Ishikawa (cell line): ENCODE measurements around the gene FAM222B.

Experiments
- CEBPB ChIP-seq: IDR thresholded peaks from 2 replicates; pipeline ENCODE4 v1.6.1; 2012
- CREB1 ChIP-seq: IDR thresholded peaks from 2 replicates; pipeline ENCODE4 v1.6.1; 2012; ENCODE audit warnings: low read depth
- EGR1 ChIP-seq: IDR thresholded peaks from 2 replicates; pipeline ENCODE4 v1.6.1; 2012
- EP300 ChIP-seq: IDR thresholded peaks from 2 replicates; pipeline ENCODE4 v1.6.1; 2012; ENCODE audit warnings: borderline replicate concordance
- FOXM1 ChIP-seq: IDR thresholded peaks from 2 replicates; pipeline ENCODE4 v1.6.1; 2012; ENCODE audit warnings: low read depth, borderline replicate concordance
- MAX ChIP-seq: IDR thresholded peaks from 2 replicates; pipeline ENCODE4 v1.6.1; 2012
- NFIC ChIP-seq: IDR thresholded peaks from 2 replicates; pipeline ENCODE4 v1.6.1; 2012
- RAD21 ChIP-seq: IDR thresholded peaks from 2 replicates; pipeline ENCODE4 v1.6.1; 2012; ENCODE audit warnings: low read depth
- REST ChIP-seq: IDR thresholded peaks from 2 replicates; pipeline ENCODE4 v1.6.1; 2012; ENCODE audit warnings: low read depth, mild to moderate bottlenecking
- TAF1 ChIP-seq: IDR thresholded peaks from 2 replicates; pipeline ENCODE4 v1.6.1; 2012; ENCODE audit warnings: low read depth, mild to moderate bottlenecking
- TCF12 ChIP-seq: IDR thresholded peaks from 2 replicates; pipeline ENCODE4 v1.6.1; 2012; ENCODE audit warnings: low read depth
- TEAD4 ChIP-seq: IDR thresholded peaks from 2 replicates; pipeline ENCODE4 v1.6.1; 2012
- YY1 ChIP-seq: IDR thresholded peaks from 2 replicates; pipeline ENCODE4 v1.6.1; 2012; ENCODE audit warnings: low read depth
- ZBTB7A ChIP-seq: IDR thresholded peaks from 2 replicates; pipeline ENCODE4 v1.6.1; 2012; ENCODE audit warnings: low read depth
- TF ChIP-seq, protein P1 (sequence below): IDR thresholded peaks from 2 replicates; pipeline ENCODE4 v1.6.1; 2012

The FAM222B gene

DNA sequence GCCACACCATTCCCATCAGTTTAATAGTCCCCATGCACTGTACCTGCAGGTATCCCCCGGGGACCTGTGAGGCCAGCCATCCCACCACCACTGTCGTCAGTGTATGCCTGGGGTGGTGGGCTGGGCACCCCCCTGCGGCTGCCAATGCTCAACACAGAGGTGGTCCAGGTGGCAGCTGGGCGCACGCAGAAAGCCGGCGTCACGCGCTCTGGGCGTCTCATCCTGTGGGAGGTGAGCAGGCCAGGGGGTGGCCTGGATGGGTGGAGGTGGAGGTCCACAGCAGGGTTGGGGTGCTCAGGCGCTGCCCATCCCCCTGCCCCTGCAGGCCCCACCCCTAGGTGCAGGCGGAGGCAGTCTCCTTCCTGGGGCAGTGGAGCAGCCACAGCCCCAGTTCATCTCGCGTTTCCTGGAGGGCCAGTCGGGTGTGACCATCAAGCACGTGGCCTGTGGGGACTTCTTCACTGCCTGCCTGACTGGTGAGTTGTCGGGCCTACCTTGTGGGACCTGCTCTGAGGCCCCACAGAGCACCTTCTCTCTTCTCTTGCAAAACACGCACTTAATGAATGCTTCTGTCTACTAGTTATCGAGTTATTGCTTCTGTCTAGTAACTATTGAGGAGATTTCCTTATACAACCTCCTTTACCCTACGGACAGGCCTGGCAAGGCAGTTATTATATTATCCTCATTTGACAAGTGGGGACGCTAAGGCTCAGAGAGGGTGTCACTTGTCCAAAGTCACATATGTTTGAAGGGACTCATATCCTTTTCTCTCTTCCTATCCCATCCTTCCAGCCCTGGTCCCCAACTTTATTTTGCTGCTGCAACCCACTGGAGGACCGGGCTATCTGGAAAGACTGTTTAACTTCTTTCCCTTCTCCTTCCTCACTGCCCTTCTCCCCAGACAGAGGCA, 104.6 kb downstream of the FAM222B start:
- TF ChIP-seq TEAD4 (no peak), MAX (peak; percentile 94), ZBTB7A (no peak), TCF12 (0 out of 2 replicates have a peak, but pooled peaks have one; percentile 14), EP300 (no peak)
- TF ChIP-seq, protein P1, sequence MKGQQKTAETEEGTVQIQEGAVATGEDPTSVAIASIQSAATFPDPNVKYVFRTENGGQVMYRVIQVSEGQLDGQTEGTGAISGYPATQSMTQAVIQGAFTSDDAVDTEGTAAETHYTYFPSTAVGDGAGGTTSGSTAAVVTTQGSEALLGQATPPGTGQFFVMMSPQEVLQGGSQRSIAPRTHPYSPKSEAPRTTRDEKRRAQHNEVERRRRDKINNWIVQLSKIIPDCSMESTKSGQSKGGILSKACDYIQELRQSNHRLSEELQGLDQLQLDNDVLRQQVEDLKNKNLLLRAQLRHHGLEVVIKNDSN: peak; percentile 68

GRCh38 chr17:28737316-28737715, 105.3 kb downstream of the FAM222B start:
- TF ChIP-seq TEAD4: no peak
- no peak for TF ChIP-seq TCF12
- no peak for TF ChIP-seq CEBPB
- TF ChIP-seq MAX: no peak
- no peak for TF ChIP-seq RAD21

DNA sequence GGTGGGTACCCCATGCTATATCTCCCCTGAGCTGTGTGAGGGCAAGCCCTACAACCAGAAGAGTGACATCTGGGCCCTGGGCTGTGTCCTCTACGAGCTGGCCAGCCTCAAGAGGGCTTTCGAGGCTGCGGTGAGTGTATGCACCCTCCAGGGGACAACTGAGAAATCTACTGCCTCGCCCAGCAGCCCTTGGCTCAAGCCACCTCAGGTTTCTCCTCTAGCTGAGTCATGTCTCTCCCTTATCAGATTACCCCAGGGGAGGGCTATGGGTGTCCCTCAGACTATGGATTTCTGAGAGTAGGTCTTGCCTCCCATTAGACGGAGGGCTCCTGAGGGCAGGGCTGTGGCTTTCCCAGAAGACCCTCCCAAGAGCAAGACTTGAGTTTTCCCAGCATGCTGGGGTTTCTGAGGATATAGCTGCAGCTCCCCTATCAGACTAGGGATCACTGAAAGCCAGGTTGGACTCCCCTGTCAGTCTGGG, 107.3 kb downstream of the FAM222B start:
- no peak for TF ChIP-seq FOXM1
- TF ChIP-seq CREB1: no peak
- no peak for TF ChIP-seq TAF1

DNA sequence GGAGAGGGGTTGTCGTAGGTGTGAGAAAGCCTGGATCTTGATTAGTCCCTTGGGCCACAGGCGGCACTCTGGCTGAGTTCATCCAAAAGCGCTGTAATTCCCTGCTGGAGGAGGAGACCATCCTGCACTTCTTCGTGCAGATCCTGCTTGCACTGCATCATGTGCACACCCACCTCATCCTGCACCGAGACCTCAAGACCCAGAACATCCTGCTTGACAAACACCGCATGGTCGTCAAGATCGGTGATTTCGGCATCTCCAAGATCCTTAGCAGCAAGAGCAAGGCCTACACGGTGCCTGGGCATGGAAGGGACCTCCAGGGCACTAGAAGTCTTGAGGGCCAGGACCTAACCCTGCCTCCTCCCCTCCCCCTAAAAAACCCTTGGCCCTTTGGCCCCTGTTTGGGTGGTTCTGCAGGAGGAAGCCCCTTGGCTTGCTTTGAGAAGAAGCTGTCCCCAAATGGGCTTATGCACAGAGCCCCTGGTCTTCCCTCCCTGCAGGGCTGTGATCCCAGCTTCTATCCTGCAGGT, 107.8 kb downstream of the FAM222B start:
- TF ChIP-seq, protein P1: no peak
- no peak for TF ChIP-seq YY1
- TF ChIP-seq TCF12: no peak
- TF ChIP-seq EGR1: no peak
- no peak for TF ChIP-seq TAF1
- TF ChIP-seq EP300: no peak

- TF ChIP-seq ZBTB7A: no peak
Observed at GRCh38 chr17:28733346-28733745, 109.2 kb downstream of the FAM222B start.

- TF ChIP-seq TCF12: no peak
Observed at GRCh38 chr17:28729950-28730330, 112.7 kb downstream of the FAM222B start.

- TF ChIP-seq TEAD4 (no peak), NFIC (no peak), MAX (no peak; the same call in none of the 2 replicates), CEBPB (no peak), YY1 (no peak; the same call in none of the 2 replicates), TCF12 (peak; percentile 9; the same call in 1 of the 2 replicates), EP300 (no peak; the same call in 1 of the 2 replicates), CREB1 (no peak), FOXM1 (no peak), REST (no peak), RAD21 (no peak), ZBTB7A (peak; percentile 41; the same call in 1 of the 2 replicates), TAF1 (peak; percentile 43), EGR1 (no peak)
- TF ChIP-seq, protein P1: no peak
Observed at GRCh38 chr17:28728364-28729200, 114.0 kb downstream of the FAM222B start, which contains the start of gene NEK8. TSS of gene NEK8 (plus strand) at chr17:28728788. CDS start at chr17:28728814, 26 bp downstream.
